Measurements from ENCODE around the gene RPL41. TPM values are rescaled to one million over a fixed set of nuclear protein-coding genes. Genes with fewer than 3 reads are reported as not detected.

The RPL41 gene
- total RNA-seq, 2 donors from 2014 or later = 4,305 to 4,379 TPM

DNA sequence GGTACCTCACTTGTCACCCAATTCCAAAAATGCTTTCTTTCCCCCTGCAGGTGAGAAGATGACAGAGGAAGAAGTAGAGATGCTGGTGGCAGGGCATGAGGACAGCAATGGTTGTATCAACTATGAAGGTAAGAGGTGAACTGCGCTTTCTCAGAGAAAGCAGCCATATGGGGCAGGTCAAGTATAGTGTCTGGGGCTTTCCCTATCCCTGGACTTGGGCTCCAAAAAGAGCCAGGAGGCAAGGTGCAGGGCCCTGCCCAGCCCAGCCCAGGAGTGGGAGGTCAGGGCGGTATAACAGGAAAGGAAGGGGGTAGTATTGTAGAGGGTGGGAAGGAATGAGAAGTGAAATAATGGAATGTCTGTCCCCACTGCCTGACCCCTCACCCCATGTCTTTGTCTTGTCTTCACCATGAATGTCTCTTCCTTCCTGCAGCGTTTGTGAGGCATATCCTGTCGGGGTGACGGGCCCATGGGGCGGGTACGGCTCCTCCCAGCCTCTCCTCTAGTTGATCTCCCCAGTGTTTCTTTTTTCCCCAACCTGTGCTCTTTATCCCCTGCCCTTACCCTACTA lies 43.8 kb downstream of the RPL41 start:
- Mint-ChIP-seq H3K27ac (peak overlapping the region; percentile 99), H3K4me3 (peak overlapping the region; percentile 96), H3K36me3 (ENCODE audit: low read depth) (peaks cover 57% of the 10 kb centered on the region), H3K4me1 (peaks cover 52% of the 10 kb centered on the region), H3K27me3 (ENCODE audit: insufficient read depth) (no peaks in the 10 kb centered on the region), H3K9me3 (no peaks in the 10 kb centered on the region)
- Histone ChIP-seq H3K4me3 (ENCODE audit: low read length) (peak overlapping the region; percentile 97), H3K9me3 (ENCODE audit: control insufficient read depth, low read length) (no peaks in the 10 kb centered on the region), H3K27ac (ENCODE audit: low read depth, low read length) (peak overlapping the region; percentile 21), H3K27me3 (ENCODE audit: control insufficient read depth, insufficient read depth, low read length, poor library complexity, severe bottlenecking) (no peaks in the 10 kb centered on the region), H3K36me3 (ENCODE audit: control insufficient read depth, insufficient read depth, low read length) (peaks cover 70% of the 10 kb centered on the region), H3K4me1 (ENCODE audit: control insufficient read depth, insufficient read depth, low read length) (peaks cover 8% of the 10 kb centered on the region), H3K9ac (ENCODE audit: extremely low read depth, low read length, poor library complexity, severe bottlenecking) (peak overlapping the region; percentile 97)
- WGBS, 2 experiments (ENCODE audit: insufficient coverage in 1 of 2, insufficient read length in 1 of 2) = 62 to 69% methylated on average over 6 to 7 of the region's 7 CpGs
- TF ChIP-seq, protein P1, sequence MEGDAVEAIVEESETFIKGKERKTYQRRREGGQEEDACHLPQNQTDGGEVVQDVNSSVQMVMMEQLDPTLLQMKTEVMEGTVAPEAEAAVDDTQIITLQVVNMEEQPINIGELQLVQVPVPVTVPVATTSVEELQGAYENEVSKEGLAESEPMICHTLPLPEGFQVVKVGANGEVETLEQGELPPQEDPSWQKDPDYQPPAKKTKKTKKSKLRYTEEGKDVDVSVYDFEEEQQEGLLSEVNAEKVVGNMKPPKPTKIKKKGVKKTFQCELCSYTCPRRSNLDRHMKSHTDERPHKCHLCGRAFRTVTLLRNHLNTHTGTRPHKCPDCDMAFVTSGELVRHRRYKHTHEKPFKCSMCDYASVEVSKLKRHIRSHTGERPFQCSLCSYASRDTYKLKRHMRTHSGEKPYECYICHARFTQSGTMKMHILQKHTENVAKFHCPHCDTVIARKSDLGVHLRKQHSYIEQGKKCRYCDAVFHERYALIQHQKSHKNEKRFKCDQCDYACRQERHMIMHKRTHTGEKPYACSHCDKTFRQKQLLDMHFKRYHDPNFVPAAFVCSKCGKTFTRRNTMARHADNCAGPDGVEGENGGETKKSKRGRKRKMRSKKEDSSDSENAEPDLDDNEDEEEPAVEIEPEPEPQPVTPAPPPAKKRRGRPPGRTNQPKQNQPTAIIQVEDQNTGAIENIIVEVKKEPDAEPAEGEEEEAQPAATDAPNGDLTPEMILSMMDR (conservative IDR thresholded peaks at IDR 0.05) = peak; percentile 8
- peak; percentile 64 for DNase-seq

DNA sequence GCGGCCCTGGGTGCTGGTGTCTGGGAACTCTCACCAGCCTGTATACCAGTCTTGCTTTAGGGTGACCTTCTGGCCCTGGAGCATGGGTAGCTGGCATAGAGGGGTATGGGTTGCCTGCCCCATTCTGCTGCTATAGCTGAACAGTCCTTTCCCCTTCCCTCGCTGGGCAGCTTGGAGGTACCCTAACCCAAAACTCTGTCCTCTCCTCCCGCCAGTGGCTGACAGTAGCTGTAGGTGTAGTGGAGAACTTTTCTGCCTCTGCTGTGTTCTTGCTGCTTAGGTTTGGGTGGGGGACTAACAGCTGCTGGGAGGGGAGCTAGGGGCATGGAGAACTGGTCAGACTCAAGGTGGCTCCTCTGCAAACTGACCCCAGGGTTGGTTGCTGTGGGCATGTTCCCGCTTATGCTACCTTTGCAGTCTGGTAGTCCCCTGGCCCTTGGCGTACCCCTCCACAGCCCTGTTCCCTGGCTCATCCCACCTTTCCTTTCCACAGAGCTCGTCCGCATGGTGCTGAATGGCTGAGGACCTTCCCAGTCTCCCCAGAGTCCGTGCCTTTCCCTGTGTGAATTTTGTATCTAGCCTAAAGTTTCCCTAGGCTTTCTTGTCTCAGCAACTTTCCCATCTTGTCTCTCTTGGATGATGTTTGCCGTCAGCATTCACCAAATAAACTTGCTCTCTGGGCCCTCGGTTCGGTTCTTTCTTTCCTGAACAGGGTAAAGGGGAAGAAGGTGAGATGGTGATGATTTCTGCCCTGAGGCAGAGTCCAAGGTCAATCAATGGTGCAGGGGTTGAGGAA lies 44.7 kb downstream of the RPL41 start:
- WGBS, 2 experiments (ENCODE audit: insufficient coverage in 1 of 2, insufficient read length in 1 of 2) = 92 to 100% methylated on average over 7 to 10 of the region's 11 CpGs
- no peak for DNase-seq
- Histone ChIP-seq H3K9ac (ENCODE audit: extremely low read depth, low read length, poor library complexity, severe bottlenecking) (peak overlapping the region; percentile 97), H3K9me3 (ENCODE audit: control insufficient read depth, low read length) (no peaks in the 10 kb centered on the region), H3K4me3 (ENCODE audit: low read length) (peak overlapping the region; percentile 97), H3K36me3 (ENCODE audit: control insufficient read depth, insufficient read depth, low read length) (peaks cover 71% of the 10 kb centered on the region), H3K4me1 (ENCODE audit: control insufficient read depth, insufficient read depth, low read length) (peaks cover 8% of the 10 kb centered on the region), H3K27me3 (ENCODE audit: control insufficient read depth, insufficient read depth, low read length, poor library complexity, severe bottlenecking) (no peaks in the 10 kb centered on the region), H3K27ac (ENCODE audit: low read depth, low read length) (peak overlapping the region; percentile 21)
- peaks cover 47% of the 10 kb centered on the region for H3K4me1 Mint-ChIP-seq
- TF ChIP-seq, protein P1 (conservative IDR thresholded peaks at IDR 0.05) = no peak
- no peaks in the 10 kb centered on the region for H3K27me3 Mint-ChIP-seq (ENCODE audit: insufficient read depth)
- peak overlapping the region; percentile 99 for H3K27ac Mint-ChIP-seq
- peaks cover 57% of the 10 kb centered on the region for H3K36me3 Mint-ChIP-seq (ENCODE audit: low read depth)
- peak overlapping the region; percentile 96 for H3K4me3 Mint-ChIP-seq
- no peaks in the 10 kb centered on the region for H3K9me3 Mint-ChIP-seq

DNA sequence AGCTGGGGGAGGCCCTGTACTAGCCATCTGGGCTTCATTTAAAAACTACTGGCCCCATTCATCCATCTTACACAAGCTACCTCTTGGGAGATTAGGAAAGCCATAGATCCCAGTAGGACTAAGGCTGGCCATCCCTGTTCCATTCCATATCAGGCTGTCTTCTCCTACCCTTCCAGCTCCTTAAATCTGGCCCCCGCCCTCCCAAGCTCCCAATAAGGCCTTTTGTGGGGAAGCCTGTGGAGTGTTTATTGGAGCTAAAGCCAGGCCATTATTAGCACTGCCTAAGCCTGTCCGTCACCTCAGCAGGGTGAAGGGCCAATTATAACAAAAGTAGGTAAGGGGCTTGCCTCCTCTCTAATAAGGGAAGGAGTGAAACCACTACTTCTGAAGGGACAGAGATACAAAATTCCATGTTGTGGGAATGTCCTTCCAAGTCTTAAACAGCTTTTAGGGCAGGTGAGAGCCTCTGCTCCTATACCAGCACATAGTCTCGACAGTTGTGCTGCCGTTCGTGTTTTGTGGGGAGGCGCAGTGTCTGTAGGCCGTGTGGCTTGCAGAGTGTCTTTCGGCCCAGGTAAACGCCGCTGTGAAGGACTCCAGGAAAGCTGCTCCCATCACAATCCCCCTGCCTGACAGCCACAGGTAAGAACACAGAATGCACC lies 45.4 kb downstream of the RPL41 start:
- Mint-ChIP-seq H3K36me3 (ENCODE audit: low read depth) (peaks cover 61% of the 10 kb centered on the region), H3K4me1 (peaks cover 47% of the 10 kb centered on the region)

More for the DNA sequence above, 45.4 kb downstream of the RPL41 start:
- H3K9me3 Mint-ChIP-seq = no peaks in the 10 kb centered on the region
- Histone ChIP-seq H3K27me3 (ENCODE audit: control insufficient read depth, insufficient read depth, low read length, poor library complexity, severe bottlenecking) (no peaks in the 10 kb centered on the region), H3K36me3 (ENCODE audit: control insufficient read depth, insufficient read depth, low read length) (peaks cover 73% of the 10 kb centered on the region), H3K27ac (ENCODE audit: low read depth, low read length) (peak overlapping the region; percentile 6), H3K4me3 (ENCODE audit: low read length) (peak overlapping the region; percentile 97), H3K4me1 (ENCODE audit: control insufficient read depth, insufficient read depth, low read length) (peaks cover 8% of the 10 kb centered on the region), H3K9ac (ENCODE audit: extremely low read depth, low read length, poor library complexity, severe bottlenecking) (peak overlapping the region; percentile 97), H3K9me3 (ENCODE audit: control insufficient read depth, low read length) (no peaks in the 10 kb centered on the region)
- TF ChIP-seq, protein P1 (conservative IDR thresholded peaks at IDR 0.05) = no peak
- H3K4me3 Mint-ChIP-seq = peak overlapping the region; percentile 96
- H3K27me3 Mint-ChIP-seq (ENCODE audit: insufficient read depth) = no peaks in the 10 kb centered on the region
- 88 to 94% methylated on average over 3 to 10 of the region's 10 CpGs for WGBS, 2 experiments (ENCODE audit: insufficient coverage in 1 of 2, insufficient read length in 1 of 2)
- peak; percentile 66 for DNase-seq
- H3K27ac Mint-ChIP-seq = peak overlapping the region; percentile 99
